ENCODE results near the gene VAMP7. TPM values are rescaled to one million over a fixed set of nuclear protein-coding genes. Genes with fewer than 3 reads are reported as not detected.
"Not testable (repeated sequence)": the region's sequence is repeated elsewhere in the genome, so short reads cannot be mapped to it uniquely, and the experiment has no call there.

VAMP7 gene
- polyA plus RNA-seq, 4 donors, result 44.9 to 56.9 (median 52.5) TPM

DNA sequence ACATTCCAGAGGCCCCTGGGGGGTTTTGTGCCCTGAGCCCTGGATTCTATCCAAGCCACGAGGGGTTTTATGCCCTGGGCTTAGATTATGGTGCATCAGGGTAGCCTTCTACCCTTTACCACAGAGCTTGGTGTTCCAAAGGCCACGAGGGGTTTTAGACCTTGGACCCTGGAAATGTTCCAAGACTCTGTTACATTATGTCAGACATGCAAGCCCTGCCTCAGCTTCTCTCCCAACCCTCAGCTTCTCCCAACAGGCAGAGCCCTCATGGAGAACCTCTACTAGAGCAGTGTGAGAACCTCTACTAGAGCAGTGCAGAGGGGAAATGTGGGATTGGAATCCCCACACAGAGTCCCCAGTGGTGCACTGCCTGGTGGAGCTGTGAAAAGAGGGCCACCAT, 105.8 kb downstream of the VAMP7 start:
- not testable (repeated sequence) for DNase-seq (ENCODE audit: low read depth in 4 of 4, low spot score in 3 of 4)

DNA sequence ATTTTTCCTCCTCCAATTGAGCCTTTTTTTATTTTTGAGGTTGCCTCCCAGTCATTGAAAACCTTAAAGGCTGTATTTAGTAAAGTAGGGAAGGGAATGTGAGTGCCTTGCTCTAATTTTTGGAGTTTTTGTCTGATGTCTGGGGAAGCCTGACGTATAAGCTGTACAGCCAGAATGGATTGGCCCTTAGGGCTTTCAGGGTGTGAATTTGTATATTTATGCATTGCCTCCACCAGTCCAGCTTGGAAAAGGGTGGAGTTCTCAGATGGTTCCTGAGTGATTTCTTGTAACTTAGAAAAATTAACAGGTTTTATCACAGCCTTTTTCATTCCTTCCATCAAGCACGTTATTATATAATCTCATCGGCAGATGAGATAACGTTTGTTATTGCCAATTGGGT, 107.7 kb downstream of the VAMP7 start:
- DNase-seq (ENCODE audit: low read depth in 4 of 4, low spot score in 3 of 4), result no peak

Other genes with a start within 250 kb of the VAMP7 start
- under 1 TPM in 1 of 4 donors, not detected in 3; 0.12 TPM for gene IL9R, start 116.4 kb downstream of the VAMP7 start, polyA plus RNA-seq (ENCODE audit: insufficient read length in 4 of 4)

Data from right renal pelvis (tissue), 4 donors.